Coronary artery (tissue), 2 donors: ENCODE measurements around the gene MED31.

Source experiments
- DNase-seq: peaks from one replicate; pipeline ENCODE4 v3.0.0-alpha.2; 2017; ENCODE audit warnings: low spot score
- H3K27ac ChIP-seq, 2 donors: fragments of 200-600 bp; sonication (generic); one replicate each; pipeline ENCODE4 v1.5.1; 2016 to 2019
- H3K4me3 ChIP-seq: fragments of 200-600 bp; sonication (generic); 2 replicates; pipeline ENCODE4 v1.5.1; 2016; ENCODE audit warnings: mild to moderate bottlenecking, moderate library complexity
- TF ChIP-seq, protein P1 (sequence below): fragments of 200-600 bp; sonication (generic); IDR thresholded peaks from one replicate; pipeline ENCODE4 v1.5.1; 2019; ENCODE audit warnings: antibody characterized with exemption

Gene MED31

DNA sequence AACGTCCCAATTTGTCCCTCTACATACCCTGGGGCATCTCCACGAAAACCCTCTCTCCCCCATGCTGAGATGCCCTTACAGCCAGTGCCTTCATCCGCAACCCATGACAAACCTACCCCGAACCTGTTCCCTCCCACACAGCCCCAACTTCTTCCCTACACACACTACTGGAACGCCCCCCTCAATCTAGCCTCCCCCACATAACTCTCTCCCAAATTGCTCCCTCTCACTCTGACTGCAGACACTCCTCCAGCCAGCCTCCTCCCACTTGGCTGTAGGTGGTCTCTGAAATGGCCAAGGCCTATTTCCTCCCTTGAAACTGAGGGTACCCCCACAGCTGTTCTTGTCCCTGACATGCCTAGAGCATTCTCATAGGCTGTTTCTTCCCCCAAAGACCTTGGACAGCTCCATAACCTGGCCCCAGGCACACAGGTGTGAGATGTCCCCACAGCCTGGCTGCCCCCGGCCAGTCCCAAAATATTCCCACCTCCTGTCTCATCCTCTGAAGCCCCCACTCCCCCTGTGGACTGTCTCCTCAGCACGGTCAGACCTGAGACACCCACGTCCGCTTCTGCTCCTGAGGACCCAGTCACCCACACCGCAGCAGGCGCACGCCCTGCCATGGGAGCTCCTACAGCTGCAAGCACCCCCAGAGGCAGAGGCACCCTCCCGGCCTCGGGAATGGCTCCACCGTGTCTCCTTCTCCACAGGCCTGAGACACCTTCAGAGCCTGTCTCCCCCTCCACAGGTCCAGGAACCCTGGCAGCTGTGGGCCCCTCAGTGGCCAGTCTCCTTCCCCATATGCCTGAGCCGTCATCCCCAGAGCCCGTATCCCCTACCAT is 14.6 kb downstream of the MED31 start:
- H3K27ac ChIP-seq: no peak overlapping the region
- TF ChIP-seq, protein P1, sequence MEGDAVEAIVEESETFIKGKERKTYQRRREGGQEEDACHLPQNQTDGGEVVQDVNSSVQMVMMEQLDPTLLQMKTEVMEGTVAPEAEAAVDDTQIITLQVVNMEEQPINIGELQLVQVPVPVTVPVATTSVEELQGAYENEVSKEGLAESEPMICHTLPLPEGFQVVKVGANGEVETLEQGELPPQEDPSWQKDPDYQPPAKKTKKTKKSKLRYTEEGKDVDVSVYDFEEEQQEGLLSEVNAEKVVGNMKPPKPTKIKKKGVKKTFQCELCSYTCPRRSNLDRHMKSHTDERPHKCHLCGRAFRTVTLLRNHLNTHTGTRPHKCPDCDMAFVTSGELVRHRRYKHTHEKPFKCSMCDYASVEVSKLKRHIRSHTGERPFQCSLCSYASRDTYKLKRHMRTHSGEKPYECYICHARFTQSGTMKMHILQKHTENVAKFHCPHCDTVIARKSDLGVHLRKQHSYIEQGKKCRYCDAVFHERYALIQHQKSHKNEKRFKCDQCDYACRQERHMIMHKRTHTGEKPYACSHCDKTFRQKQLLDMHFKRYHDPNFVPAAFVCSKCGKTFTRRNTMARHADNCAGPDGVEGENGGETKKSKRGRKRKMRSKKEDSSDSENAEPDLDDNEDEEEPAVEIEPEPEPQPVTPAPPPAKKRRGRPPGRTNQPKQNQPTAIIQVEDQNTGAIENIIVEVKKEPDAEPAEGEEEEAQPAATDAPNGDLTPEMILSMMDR: no peak
- no peak for DNase-seq
- no peak overlapping the region for H3K4me3 ChIP-seq

- TF ChIP-seq, protein P1: no peak
- no peak overlapping the region for H3K4me3 ChIP-seq
- H3K27ac ChIP-seq: no peak overlapping the region
- DNase-seq: no peak
These were observed 15.3 kb downstream of the MED31 start for GRCh38 chr17:6636105-6636504.

- H3K4me3 ChIP-seq: no peak overlapping the region
- no peak overlapping the region for H3K27ac ChIP-seq
- TF ChIP-seq, protein P1: no peak
- no peak for DNase-seq
These were observed 18.1 kb downstream of the MED31 start for GRCh38 chr17:6633263-6633662.

- no peak for DNase-seq
- no peak overlapping the region for H3K27ac ChIP-seq
- H3K4me3 ChIP-seq: no peak overlapping the region
- TF ChIP-seq, protein P1: no peak
These were observed 18.9 kb downstream of the MED31 start for GRCh38 chr17:6632530-6632929.

DNA sequence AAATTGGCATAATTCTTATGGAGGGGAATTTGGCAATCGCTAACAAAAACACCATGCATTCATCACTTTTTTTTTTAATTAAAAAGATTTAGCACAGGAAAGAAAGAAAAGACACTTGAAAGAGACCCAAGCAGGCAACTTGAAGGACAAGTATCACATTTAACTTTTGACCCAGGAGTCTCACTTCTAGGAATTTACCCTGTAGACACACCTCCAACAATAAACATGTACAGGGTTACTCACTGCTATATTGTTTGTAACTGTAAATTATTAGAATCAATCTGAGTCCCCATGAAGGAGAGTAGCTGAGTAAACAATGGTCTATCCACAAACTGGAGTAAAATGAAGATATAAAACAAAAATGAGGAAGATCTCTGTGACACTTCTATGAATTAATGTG is 21.0 kb downstream of the MED31 start:
- Histone ChIP-seq H3K4me3 (no peak overlapping the region), H3K27ac (no peak overlapping the region)
- TF ChIP-seq, protein P1: no peak
- DNase-seq: no peak

DNA sequence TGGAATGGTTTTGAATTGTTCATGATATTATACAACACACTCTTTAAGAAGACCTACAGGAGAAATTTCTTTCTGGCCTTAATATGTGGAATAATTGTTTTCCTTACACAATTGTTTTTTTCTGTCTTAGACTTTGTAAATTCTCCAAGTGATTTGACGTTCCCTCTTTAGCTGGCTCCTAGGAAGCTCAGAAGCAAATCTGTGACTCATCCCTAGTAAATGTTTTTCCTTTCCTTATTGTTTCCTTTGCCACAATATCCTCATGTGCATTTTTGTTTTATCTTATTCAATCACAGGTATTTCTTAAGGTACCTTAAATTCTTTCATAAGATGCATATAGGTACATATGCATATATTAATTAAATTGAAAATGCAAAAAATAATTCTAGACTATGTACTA is 24.4 kb downstream of the MED31 start:
- DNase-seq: no peak
- Histone ChIP-seq H3K4me3 (no peak overlapping the region), H3K27ac (no peak overlapping the region)
- TF ChIP-seq, protein P1: no peak

- DNase-seq: no peak
- TF ChIP-seq, protein P1: no peak
- Histone ChIP-seq H3K4me3 (no peak overlapping the region), H3K27ac (no peak overlapping the region)
These were observed 24.8 kb downstream of the MED31 start for GRCh38 chr17:6626616-6627015.
